ENCODE data around the gene WDR3.

- TF ChIP-seq CTCF (IDR thresholded peaks at IDR 0.05 in 2 of 3, conservative IDR thresholded peaks at IDR 0.05 in 1 of 3; ENCODE audit: borderline replicate concordance in 1 of 3, insufficient read depth in 1 of 3, low read depth in 2 of 3, low read length in 2 of 3) (no peak), SRF (IDR thresholded peaks at IDR 0.05; ENCODE audit: low read depth) (no peak), REST (IDR thresholded peaks at IDR 0.05; ENCODE audit: low read depth) (no peak), POLR2A (IDR thresholded peaks at IDR 0.05; ENCODE audit: borderline replicate concordance, extremely low read depth, insufficient read depth, insufficient read length) (no peak), SIN3A (IDR thresholded peaks at IDR 0.05; ENCODE audit: low read depth) (no peak), EZH2 (IDR thresholded peaks at IDR 0.05) (no peak)
- TF ChIP-seq, protein P1, sequence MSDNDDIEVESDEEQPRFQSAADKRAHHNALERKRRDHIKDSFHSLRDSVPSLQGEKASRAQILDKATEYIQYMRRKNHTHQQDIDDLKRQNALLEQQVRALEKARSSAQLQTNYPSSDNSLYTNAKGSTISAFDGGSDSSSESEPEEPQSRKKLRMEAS (IDR thresholded peaks at IDR 0.05), result no peak
These were observed 7.5 kb upstream of the WDR3 start for GRCh38 chr1:117921991-117922390.
